T-helper 9 cell (primary cell): Measurements from ENCODE around the gene SULT1A1.
"Not testable (repeated sequence)": the region's sequence is repeated elsewhere in the genome, so short reads cannot be mapped to it uniquely, and the experiment has no call there.

Experiments used
- DNase-seq: peaks from one replicate; pipeline ENCODE4 v3.0.0-alpha.2; 2020

Gene SULT1A1

GRCh38 chr16:28608496-28608808 is 1.4 kb downstream of the SULT1A1 start:
- not testable (repeated sequence) for DNase-seq

GRCh38 chr16:28607681-28608495 is 2.0 kb downstream of the SULT1A1 start:
- not testable (repeated sequence) for DNase-seq

- DNase-seq, result no peak
These were observed 2.7 kb downstream of the SULT1A1 start for GRCh38 chr16:28607116-28607623.

DNA sequence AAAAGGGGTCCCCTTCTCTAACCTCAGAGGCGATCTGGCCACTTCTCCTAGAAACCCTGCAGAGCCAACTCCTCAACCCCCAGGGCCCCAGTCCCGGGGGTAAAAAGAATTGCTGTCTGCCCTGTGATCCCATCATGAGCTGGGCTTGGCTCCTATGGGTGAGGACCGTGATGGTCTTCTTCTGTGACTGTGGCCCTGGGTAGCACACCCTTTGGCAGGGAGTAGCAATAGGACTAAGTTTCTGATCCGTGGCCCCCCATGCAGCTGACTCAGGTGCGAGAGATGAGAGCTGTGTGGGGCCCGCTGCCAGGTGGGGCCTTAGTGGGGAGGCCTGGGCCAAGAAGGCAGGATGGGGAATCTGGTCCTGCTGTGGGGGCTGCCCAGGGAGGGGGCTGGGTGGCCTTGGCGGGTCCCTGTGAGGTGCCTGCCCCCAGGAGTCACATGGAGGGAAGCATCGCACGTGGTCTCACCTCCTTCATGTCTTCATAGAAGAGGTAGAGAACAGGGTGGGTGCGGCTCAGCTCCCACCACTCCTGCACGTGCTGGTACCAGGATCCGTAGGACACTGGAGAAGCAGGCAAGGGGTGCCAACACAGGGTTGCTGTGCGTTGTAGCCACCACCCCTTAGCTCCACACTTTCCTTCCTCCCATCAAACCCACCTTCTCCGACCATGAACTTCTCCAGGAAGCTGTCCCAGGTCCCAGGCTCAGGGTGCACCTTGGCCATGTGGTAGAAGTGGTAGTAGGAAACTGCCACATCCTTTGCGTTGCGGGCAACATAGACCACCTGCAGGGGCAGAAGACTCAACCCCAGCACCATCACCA is 3.3 kb downstream of the SULT1A1 start:
- no peak for DNase-seq

DNA sequence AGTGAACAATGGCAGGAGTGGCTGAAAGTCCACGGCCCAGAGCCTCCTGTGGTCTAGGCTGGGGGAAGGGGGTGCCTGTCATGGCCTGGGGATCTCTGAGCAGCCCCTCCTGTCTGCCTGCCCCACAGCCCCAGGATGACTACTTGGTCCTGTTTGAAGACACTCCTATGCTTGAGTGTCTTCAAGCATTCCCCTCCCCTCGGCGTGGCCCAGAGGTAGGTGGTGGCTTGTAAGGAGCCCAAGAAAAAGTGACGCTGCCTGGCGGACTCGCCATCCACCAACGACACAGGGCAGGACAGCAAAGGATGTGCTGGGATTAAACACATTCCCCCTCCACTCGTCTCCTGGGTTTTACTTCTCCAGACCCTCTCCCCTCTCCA is 5.7 kb downstream of the SULT1A1 start:
- no peak for DNase-seq

GRCh38 chr16:28603381-28604185 is 6.3 kb downstream of the SULT1A1 start:
- DNase-seq, result no peak

GRCh38 chr16:28602529-28602928 is 7.3 kb downstream of the SULT1A1 start:
- DNase-seq, result no peak

GRCh38 chr16:28602062-28602461 is 7.8 kb downstream of the SULT1A1 start:
- DNase-seq, result not testable (repeated sequence)

DNA sequence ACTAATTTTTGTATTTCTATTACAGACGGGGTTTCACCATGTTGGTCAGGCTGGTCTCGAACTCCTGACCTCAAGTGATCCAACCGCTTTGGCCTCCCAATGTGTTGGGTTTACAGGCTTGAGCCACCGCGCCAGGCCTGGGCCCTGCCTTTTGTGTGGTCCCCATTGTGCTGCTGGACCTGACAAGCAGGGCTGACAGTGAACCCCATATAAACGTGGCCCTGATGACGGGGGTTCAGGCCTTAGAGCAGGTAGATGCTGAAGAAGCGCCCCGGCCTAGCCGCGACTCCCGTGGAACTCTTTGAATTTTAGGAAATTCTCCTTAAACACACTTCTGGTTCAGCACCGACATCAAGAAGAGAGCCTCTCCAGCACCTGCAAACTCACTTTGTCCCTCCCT is 8.3 kb downstream of the SULT1A1 start:
- DNase-seq, result not testable (repeated sequence)

GRCh38 chr16:28600965-28601364 is 8.9 kb downstream of the SULT1A1 start:
- not testable (repeated sequence) for DNase-seq

DNA sequence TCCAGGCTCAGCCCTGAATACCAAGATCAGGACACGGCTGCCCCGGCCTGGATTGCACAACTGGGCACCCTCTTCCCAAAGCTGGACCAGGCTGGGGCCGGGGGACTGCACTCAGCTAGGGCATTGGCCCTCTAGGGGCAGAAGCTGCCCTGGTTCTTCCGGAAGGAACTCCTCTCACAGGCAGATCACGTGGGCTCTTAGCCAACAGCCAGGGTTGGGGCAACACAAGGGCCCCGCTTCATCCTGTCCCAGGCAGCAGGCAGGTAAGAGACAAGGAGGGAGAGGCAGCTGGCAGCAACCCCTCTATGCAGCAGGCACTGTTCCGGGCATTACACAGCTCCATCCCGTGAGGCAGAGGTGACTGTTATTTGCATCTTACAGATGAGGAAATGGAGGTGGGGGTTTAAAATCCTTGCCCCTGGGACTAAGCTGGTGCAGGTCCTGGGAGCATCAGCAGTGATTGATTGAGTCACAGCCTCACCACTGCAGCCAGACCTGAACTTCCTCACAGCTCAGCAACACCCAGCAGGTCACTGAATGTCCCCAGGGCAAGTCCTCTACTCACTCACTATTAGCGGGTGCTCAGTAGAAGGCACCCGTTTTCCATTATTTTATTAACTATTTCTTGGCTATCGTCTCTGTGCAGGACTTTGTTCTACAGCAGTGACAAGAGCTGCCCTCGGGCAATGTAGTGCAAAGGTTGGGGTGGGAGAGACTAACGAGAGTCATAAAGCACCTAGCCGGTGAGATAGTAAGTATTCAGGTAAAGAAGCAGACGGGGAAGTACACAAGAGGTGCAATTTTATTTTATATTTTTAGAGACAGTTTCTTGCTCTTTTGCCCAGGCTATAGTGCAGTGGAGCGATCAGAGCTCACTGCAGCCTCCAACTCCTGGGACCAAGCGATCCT is 10.2 kb downstream of the SULT1A1 start:
- not testable (repeated sequence) for DNase-seq

DNA sequence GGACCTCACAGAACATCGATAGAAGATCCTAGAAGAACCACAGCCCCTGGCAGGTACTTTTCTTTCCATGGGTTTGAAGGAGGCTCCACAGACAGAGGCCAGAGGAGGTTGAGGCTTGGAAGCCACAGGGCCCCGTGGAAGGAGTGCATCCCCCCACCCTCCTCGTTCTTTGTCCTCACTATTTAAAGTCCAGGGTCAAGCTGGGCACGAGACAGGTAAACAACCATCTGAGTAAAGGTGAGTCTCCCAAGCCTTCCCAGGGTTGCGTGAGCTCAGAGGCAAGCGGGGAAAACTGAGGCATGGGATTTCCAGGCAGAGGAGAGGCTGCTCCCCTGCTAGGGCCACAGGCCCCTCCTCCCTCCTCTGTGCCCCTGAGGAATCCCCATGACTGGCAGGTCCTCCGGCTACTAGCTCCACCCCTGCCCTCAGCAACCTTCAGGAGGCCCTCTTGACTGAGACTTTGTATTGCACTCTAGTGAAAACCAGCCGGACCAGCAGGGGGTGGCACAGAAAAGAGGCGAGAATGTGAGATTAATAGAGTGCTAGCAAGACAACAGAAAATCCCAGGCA is 12.1 kb downstream of the SULT1A1 start:
- DNase-seq, result no peak

GRCh38 chr16:28596840-28597691 is 12.8 kb downstream of the SULT1A1 start, which contains the start of gene SULT1A2:
Gene SULT1A2, minus strand, starts transcription at chr16:28597050. Its CDS starts 1,120 bp downstream, at chr16:28595930.
- DNase-seq, result no peak

- no peak for DNase-seq
These were observed 13.7 kb downstream of the SULT1A1 start for GRCh38 chr16:28596115-28596630.

DNA sequence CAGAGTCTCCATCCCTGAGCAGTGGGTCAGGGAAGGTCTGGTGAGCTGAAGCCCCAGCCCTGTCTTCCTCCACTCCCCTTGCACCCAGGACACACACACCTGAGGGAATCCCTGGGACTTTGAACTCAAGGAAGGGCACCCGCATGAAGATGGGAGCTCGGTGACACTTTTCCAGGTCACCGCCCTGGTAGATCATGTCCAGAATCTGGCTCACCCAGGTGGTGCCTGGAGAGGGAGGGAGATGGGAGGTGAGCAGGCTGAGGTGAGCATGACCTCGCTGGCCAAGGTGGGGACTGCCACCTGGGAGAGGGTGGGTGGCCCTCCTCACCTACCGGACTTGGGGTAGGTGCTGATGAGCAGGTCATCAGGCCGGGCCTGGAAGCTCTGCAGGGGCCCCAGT is 14.4 kb downstream of the SULT1A1 start:
- DNase-seq, result not testable (repeated sequence)

DNA sequence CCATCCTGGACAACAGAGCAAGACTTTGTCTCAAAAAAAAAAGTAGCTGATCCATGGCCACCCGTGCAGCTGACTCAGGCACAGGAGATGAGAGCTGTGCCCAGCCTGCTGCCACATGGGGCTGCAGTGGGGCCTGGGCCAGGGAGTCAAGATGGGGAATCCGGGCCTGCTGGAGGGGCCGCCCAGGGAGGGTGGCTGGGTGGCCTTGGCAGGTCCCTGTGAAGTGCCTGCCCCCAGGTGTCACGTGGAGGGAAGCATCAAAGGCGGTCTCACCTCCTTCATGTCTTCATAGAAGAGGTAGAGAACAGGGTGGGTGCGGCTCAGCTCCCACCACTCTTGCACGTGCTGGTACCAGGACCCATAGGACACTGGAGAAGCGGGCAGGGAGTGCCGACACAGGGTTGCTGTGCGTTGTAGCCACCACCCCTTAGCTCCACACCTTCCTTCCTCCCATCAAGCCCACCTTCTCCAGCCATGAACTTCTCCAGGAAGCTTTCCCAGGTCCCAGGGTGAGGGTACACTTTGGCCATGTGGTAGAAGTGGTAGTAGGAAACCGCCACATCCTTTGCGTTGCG is 16.8 kb downstream of the SULT1A1 start:
- no peak for DNase-seq

DNA sequence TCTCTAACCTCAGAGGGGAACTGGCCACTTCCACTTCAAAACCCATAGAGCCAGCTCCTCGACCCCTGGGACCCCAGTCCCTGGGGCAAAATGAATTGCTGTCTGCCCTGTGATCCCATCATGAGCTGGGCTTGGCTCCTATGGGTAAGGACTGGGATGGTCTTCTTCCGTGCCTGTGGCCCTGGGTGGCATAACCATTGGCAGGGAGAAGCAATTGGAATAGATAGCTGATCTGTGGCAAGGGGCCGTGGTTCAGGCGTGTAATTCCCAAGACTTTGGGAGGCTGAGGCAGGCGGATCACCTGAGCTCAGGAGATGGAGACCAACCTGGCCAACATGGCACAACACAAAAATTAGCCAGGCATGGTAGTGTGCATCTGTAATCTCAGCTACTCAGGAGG is 17.3 kb downstream of the SULT1A1 start:
- no peak for DNase-seq

- DNase-seq, result no peak
These were observed 18.5 kb downstream of the SULT1A1 start for GRCh38 chr16:28591355-28591754.
